ENCODE data around the gene PITPNC1. TPM values are rescaled to one million over a fixed set of nuclear protein-coding genes. Genes with fewer than 3 reads are reported as not detected.
"Not testable (repeated sequence)": the region's sequence is repeated elsewhere in the genome, so short reads cannot be mapped to it uniquely, and the experiment has no call there.

The PITPNC1 gene
- 10 to 100 TPM; 22.3 to 24.3 TPM for total RNA-seq
- long read RNA-seq, donor 1, partial matches to known transcripts: 2 of 17 reads
- long read RNA-seq, donor 1, other reads (novel, unspliced or antisense): 15 of 17 reads
- long read RNA-seq, donor 2, partial matches to known transcripts: 5 of 32 reads
- long read RNA-seq, donor 2, other reads (novel, unspliced or antisense): 27 of 32 reads

GRCh38 chr17:67376737-67377487, at the start of gene PITPNC1:
Gene PITPNC1, plus strand, starts transcription at chr17:67377281.
- intact Hi-C loops (cut with DNase I): loop anchor here (5.0 kb wide), 3 partner anchors 100 to 310 kb away; no protein-coding TSS in a partner anchor
- DNase-seq (ENCODE audit: low spot score): peak; percentile 96

DNA sequence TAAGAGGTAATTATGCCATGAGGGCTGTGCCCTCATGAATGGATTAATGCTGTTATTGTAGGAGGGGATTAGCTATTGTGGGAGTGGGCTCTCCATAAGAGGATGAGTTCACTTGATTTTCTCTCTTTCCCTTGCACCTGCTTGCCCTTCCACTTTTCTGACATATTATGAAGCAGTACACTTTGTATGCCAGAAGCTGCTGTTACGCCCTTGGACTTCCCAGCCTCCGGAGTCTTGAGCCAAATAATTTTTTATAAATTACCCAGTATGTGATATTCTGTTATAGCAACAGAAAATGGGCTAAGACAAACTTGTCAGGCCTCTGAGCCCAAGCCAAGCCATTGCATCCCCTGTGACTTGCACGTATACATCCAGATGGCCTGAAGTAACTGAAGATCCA, 49.1 kb upstream of the PITPNC1 start:
- intact Hi-C loops (cut with DNase I): no loop called here
- DNase-seq (ENCODE audit: low spot score): no peak

DNA sequence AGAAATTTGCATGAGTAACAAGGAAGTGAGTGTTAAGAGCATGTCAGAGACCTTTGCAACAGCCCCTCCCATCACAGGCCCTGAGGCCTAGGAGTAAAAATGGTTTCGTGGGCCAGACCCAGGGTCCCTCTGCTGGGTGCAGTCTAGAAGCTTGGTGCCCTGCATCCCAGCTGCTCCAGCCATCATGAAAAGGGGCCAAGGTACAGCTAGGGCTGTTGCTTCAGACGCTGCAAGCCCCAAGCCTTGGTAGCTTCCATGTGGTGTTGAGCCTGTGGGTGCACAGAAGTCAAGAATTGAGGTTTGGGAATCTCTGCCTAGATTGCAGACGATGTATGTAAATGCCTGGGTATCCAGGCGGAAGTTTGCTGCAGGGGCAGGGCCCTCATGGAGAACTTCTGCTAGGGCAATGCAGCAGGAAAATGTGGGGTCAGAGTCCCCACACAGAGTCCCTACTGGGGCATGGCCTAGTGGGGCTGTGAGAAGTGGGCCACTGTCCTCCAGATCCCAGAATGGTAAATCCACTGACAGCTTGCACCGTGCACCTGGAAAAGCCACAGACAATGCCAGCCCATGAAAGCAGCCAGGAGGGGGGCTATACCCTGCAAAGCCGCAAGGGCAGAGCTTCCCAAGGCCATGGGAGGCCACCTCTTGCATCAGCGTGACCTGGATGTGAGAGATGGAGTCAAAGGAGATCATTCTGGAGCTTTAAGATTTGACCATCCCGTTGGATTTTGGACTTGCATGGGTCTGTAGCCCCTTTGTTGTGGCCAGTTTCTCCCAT, 45.5 kb upstream of the PITPNC1 start:
- DNase-seq (ENCODE audit: low spot score); intact Hi-C loops (cut with DNase I): not testable (repeated sequence)

DNA sequence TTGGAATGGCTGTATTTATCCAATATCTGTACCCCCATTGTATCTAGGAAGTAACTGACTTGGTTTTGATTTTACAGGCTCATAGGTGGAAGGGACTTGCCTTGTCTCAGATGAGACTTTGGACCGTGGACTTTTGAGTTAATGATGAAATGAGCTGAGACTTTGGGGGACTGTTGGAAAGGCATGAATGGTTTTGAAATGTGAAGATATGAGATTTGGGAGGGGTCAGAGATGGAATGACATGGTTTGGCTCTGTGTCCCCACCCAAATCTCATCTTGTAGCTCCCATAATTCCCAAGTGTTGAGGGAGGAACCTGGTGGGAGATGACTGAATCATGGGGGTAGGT, 44.9 kb upstream of the PITPNC1 start:
- DNase-seq (ENCODE audit: low spot score); intact Hi-C loops (cut with DNase I): not testable (repeated sequence)

DNA sequence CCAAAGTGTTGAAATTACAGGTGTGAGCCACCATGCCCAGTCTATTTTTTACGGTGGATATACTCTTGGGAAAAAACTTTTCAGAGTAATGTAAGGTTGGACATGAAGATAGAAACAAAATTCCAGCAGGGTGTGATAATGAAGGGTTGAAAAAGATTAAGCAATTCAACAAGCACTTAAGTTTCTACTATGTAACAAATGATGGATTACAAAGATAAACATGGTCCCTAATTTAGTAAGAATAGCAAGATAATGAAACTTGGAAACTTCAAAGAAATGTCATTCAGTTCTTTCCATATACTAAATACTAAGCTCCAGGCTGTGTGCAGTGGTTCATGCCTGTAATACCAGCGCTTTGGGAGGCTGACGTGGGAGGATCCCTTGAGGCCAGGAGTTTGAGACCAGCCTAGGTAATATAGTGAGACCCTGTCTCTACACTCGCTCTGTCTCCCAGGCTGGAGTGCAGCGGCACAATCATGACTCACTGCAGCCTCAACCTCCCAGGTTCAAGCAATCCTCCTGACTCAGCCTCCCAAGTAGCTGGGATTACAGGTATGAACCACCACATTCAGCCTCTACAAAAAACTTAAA, 41.7 kb upstream of the PITPNC1 start:
- intact Hi-C loops (cut with DNase I): no loop called here
- DNase-seq (ENCODE audit: low spot score): no peak

DNA sequence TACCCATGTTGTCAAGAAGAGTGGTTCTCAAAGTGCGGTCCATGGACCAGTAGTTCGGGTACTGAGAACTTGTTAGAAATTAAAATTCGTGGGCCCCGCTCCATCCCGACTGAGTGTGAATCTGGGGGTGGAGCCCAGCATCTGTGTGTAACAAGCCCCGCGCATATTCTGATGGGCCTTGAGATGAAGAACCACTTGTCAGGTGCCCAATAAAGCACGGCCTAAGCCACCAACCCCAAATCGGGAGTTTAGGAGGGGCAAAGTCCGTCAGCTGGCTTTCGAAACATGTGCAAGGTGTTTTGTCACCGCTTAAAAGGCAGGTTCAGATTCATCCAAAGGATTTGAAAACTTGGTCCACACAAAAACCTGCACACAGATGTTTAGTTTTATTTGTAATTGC, 40.2 kb upstream of the PITPNC1 start:
- intact Hi-C loops (cut with DNase I): no loop called here
- DNase-seq (ENCODE audit: low spot score): no peak

GRCh38 chr17:67338353-67338752, 38.7 kb upstream of the PITPNC1 start:
- DNase-seq (ENCODE audit: low spot score); intact Hi-C loops (cut with DNase I): not testable (repeated sequence)

DNA sequence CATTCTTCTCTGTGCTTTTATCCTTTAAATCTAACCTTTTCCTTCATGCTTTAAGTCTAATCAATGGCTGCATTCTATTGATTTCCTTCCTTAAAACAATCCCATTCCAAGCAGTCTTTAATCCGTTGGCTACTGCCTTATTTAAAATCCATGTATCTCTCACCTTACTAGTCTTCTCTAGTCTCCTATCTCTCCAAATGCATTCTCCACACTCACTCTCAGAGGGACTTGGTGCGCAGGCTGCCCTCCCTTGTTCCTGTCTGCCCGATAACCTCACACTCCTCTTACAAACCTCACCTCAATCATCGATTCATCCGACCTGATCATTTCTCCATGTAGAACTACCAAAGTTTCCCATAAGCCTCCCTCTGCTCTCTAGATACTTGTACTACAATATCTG, 33.8 kb upstream of the PITPNC1 start:
- no peak for DNase-seq (ENCODE audit: low spot score)
- intact Hi-C loops (cut with DNase I): no loop called here

DNA sequence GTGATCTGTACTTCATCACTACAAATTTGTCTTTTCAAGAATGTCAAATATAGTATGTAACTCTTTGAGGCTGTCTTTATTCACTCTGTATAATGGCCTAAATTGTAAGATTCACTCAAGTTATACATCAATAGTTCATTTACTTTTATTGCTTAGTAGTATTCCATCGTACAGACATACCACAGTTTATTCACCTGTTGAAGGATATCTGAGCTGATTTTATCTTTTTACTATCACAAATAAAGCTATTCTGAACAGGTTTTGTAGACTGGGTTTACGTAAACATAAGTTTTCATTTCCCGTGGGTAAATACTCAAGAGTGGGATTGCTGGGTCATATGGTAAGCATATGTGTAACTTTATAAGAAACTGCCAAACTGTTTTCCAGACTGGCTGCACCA, 29.3 kb upstream of the PITPNC1 start:
- intact Hi-C loops (cut with DNase I): no loop called here
- DNase-seq (ENCODE audit: low spot score): no peak

DNA sequence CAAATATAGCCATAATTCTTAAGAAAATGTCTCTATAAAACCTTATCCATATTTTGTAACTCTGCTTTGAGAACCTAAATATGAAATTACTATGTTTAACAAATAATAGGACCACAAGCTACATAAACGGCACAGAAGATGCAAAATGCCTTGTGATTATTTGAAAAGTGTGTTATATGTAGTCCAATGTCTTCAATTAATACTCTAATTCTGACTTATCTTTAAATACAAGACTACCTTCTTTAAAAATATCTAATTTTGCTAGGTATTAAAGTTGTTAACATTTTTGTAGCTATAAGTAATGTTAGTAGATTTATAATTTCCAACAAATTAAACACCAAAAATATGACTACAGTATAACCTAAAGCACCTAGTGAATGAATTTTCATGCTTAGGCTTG, 27.7 kb upstream of the PITPNC1 start:
- intact Hi-C loops (cut with DNase I): no loop called here

DNA sequence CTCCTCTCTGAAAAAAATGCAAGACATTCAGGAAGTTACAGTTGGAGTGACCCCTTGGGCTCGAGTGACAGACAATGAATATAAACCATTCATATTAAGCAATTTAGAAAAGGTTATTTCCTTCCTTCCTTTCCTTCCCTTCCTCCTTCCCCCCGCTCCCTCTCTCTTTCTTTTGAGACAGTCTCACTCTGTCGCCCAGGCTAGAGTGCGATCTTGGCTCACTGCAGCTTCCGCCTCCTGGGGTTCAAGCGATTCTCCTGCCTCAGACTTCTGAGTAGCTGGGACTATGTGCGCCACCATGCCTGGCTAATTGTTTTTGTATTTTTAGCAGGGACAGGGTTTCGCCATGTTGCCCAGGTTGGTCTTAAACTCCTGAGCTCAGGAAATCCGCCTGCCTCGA, 23.9 kb upstream of the PITPNC1 start:
- intact Hi-C loops (cut with DNase I): no loop called here
- no peak for DNase-seq (ENCODE audit: low spot score)

More for the DNA sequence above, 27.7 kb upstream of the PITPNC1 start:
- no peak for DNase-seq (ENCODE audit: low spot score)

DNA sequence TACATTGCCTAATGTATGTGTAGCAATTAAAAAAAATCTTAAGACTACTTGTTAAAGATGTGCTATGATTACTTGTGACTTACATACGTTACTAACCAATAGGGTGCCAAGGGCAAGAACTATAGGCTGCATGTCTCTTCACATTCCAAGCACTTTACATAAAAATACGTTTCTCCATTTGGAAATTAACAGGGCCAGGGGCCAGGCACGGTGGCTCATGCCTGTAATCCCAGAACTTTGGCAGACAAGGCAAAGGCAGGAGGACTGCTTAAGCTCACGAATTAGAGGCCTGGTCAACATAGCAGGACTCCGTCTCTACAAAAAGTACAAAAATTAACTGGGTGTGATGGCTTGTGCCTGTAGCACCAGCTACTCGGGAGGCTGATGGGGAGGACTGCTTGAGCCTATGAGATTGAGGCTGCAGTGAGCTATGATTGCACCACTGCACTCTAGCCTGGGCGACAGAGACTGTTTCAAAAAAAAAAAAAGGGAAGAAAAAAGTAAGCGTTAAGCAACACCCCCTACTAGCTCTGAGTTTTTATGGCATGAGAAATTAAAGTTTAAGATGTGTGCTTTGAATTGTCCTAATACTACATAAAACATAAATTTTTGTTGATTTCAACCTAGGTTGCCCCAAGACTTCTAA, 23.0 kb upstream of the PITPNC1 start:
- no peak for DNase-seq (ENCODE audit: low spot score)
- intact Hi-C loops (cut with DNase I): no loop called here

GRCh38 chr17:67358612-67359011, 18.5 kb upstream of the PITPNC1 start:
- intact Hi-C loops (cut with DNase I): loop anchor here in 1 of 2 donors (5.0 kb wide), 1 partner anchor 1236 kb away; no protein-coding TSS in a partner anchor
- no peak for DNase-seq (ENCODE audit: low spot score)

GRCh38 chr17:67359960-67360791, 16.9 kb upstream of the PITPNC1 start:
- intact Hi-C loops (cut with DNase I): loop anchor here in 1 of 2 donors (5.0 kb wide), 1 partner anchor 1238 kb away; no protein-coding TSS in a partner anchor
- DNase-seq (ENCODE audit: low spot score): no peak

DNA sequence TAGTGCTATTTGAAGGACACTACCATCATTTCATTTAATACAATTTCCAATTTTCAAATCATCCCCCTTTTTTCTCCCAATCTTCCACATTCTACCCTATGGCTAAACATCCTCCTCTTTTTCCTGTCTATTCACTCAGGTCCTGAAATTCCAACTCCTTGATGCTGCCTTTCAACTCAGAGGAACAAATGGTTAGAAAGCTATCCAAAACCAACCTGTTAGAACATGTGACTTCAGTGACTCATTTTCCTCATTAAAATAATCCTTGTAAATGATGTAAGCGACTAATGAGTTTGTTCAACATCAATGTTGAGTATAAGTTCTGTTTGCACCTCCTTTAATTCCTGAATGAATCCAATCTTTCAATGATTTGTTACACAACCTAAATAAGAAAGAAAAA, 16.2 kb upstream of the PITPNC1 start:
- intact Hi-C loops (cut with DNase I): no loop called here

GRCh38 chr17:67362173-67362572, 14.9 kb upstream of the PITPNC1 start:
- DNase-seq (ENCODE audit: low spot score): no peak
- intact Hi-C loops (cut with DNase I): no loop called here

More for the DNA sequence above, 16.2 kb upstream of the PITPNC1 start:
- no peak for DNase-seq (ENCODE audit: low spot score)

- DNase-seq (ENCODE audit: low spot score): no peak
- intact Hi-C loops (cut with DNase I): no loop called here
Measured at GRCh38 chr17:67364847-67365737, 12.0 kb upstream of the PITPNC1 start.

All from posterior vena cava (tissue), 2 donors.